HT-29 (cell line): ENCODE data around the gene GRM7. TPM values are rescaled to one million over a fixed set of nuclear protein-coding genes. Genes with fewer than 3 reads are reported as not detected.
A peak's percentile ranks its signal among the peaks of the same experiment; 100 is the strongest.

Source experiments
- DNase-seq: peaks from one replicate; pipeline ENCODE4 v3.0.0-alpha.2; 2015; ENCODE audit warnings: low spot score
- total RNA-seq: library from RNA; depleted of rRNA; stranded (reverse); fragments of >200 nt; shearing (Covaris generic); gene quantifications from 2 replicates; pipeline ENCODE4 v1.2.3, GENCODE V29; 2014

Gene GRM7
- total RNA-seq, 1 experiment from 2014 or later: 0.08 TPM

- peak; percentile 55 for DNase-seq
Measured at GRCh38 chr3:7787871-7788828, 927.2 kb downstream of the GRM7 start.

- DNase-seq: peak; percentile 13
Measured at GRCh38 chr3:7788881-7789280, 928.0 kb downstream of the GRM7 start.

- DNase-seq: no peak
Measured at GRCh38 chr3:7789324-7789723, 928.4 kb downstream of the GRM7 start.

GRCh38 chr3:7790141-7790540 lies 929.2 kb downstream of the GRM7 start:
- no peak for DNase-seq
